ENCODE data around the gene IGF2.

IGF2 gene

DNA sequence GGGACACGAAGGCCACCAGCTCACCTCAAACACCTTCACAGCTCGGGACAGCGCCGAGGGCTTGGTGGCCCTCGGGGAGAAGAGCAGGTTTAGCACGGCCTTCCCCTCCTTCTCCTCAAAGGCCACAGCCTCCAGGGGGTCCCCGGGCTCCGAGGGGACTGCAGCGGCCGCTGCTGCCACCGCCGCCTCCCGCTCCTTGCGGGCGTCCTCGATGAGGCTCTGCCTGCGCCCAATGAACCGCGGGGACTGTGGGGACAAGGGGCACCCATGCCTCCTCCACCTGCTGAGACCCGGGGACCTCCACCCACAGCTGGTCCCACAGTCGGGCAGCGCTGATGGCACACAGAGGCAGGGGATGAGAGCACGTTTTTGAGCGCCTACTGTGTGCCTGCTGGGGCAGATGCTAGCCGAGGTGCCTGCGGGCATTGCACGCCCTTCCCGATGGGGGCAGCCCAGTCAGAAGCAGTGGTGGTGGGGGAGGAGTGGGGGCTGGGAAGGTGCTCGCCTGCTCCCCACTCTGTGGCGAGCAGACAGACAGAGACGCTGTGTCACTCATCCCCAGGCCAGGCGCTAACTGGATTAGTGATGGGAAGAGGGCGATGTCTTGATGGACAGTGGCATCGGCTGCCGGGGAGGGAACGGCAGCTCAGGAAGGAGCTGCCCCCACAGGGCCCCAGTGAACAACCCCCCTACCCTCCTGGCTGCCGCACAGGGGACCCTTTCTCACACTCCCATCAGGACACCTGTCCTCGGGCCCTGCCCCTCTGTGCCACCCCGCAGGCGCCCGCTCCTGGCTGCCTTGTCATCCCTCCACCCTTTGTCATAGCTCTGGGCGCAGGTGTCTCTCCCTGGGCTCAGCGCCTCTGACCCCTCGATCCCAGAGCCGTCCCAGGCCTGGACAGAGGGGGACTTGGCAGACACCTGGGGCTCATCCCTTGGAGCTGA is 30.7 kb upstream of the IGF2 start:
- no peak for DNase-seq (ENCODE audit: low spot score)

GRCh38 chr11:2169005-2169378 is 29.8 kb upstream of the IGF2 start:
- DNase-seq (ENCODE audit: low spot score) = no peak

GRCh38 chr11:2168286-2169004 is 29.3 kb upstream of the IGF2 start:
- DNase-seq (ENCODE audit: low spot score) = no peak

DNA sequence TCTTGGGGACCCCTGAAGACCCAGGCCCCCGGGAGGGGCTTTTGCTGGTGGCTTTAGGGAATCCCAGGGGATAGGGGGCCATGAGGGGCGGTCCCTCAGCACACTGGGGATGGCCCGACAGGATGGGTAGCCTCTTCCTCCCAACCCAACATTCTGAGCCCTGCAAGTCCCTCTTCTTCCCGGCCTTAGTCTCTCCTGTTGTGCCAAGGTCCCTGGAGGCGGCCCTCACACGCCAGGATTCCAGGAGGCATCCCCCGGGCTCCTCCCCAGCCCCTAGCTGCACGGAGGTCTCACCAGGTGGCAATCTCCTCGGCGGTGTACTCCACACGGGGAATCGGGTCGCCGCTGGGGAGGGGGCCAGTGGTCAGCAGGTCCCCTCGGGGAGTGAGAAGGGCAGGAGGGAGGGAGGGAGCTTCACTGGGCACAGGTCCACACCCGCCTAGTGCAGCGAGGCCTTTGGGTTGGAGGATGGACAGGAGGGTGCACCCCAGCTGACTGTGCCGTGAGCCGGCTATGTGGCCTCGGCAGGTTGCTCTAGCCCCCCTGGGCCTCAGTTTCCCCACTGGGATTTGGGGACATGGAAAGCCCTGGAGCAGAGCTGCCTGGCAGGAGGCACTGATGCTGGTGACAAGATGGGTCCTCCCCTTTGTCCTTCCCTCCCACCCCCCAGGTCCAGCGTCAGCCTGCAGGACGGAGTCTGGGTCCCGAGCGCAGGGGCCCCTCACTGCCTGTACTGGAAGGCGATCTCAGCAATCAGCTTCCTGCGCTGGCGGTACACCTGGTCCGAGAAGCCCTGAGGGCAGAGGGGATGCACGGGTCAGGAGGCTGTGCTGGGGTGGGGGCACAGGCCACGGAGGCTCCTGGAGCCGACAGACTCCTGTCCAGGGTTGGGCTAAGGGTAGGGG is 28.2 kb upstream of the IGF2 start:
- DNase-seq (ENCODE audit: low spot score) = no peak

DNA sequence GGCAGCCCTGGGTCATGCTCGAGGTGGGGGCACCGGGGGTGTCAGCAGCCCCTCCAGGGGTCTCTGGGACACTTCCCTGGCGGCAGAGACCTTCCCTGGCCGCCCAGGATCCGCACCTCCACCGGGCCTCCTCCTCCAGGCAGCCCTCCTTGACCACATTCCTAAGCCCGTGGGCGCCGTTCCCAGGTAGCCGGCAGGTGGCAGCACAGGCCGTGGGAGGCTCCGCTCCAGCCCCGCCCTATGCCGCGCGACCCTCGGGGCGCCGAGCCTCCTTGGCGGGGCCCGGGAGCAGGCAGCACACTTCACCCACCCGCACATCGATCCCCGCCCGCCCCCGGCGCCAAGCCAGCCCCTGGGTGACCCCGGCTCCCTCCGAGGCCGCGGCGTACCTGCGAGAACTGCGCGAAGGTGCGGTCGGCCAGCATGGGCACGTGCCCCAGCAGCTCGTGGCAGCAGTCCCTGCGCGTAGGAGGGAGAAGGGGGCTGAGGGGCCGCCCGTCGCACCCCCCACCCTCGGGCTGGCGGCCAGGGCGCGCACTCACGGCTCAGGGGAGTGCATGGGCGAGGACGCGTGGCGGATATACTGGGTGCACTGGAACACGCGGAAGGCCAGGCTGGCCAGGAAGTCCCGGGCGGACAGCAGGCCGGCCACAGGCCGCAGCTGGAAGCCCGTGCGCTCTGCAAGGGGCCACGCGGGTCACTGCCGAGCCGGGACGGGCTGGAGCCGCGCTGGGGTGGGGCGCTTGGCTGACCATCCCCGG is 27.1 kb upstream of the IGF2 start:
- no peak for DNase-seq (ENCODE audit: low spot score)

DNA sequence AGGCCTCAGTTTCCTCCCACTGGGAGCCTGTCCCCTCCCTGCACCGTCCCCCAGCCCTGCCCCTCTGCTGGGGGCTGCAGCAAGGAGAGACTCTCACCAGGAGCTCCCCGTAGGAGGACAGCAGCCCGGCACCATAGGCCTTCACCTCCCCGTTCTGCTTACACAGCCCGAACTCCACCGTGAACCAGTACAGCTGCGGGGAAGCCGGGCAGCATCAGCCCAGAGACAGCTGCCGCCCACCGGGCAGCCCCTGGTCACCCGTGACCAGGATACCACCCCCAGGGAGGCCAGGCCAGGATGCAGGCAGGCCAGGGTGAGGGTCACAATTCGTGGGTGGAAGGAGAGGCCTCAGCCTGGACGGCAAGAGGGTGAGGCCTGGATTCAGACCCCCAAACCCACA is 26.4 kb upstream of the IGF2 start:
- no peak for DNase-seq (ENCODE audit: low spot score)

DNA sequence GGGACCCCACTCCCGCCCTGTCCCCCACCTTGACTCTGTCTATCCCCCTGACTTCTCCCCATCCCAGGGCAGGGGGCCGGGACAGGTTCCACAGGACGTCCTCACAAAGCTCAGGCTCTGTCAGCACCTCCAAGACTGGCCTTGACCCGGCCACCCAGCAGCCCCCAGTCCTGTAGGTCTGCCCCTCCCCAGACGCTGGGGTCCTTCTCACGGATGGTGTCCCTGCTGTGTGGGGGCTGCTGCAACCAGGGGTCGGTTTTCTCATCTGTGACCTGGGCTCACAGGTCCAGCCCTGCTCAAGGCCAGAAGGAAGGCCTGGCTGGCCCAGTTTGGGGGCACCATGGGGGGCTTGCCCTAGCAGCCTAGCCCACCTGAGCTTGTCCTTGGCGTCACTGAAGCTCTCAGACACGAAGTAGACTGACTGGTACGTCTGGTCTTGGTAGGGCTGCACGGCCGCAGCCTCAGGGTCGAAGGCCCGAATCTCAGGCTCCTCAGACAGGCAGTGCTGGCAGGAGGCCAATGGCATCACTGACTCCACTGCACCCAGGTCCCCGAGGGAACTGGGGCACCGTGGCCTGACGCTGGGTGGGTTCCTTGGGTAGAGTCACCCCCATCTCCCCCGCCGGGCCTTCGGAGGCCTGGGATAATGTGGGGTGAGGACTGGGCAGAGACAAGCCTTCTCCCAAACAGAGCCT is 25.8 kb upstream of the IGF2 start:
- DNase-seq (ENCODE audit: low spot score) = peak; percentile 51

DNA sequence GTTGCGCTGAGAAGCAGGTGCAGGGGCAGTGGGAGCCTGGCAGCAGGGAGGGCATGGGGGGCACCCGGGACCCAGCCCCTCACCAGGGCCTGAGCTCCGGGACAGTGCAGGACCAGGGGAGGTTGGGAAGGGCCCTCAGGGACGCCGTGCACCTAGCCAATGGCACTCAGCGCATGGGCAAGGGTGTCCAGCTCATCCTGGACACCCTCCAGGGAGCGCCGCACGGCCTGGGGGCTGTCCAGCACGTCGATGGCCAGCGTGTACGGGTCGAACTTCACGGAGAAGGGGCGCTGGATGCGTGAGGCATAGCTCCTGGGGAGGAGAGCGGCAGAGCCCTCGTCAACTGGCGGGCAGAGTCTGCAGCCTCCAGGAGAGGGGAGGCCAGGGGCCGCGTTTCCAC is 24.9 kb upstream of the IGF2 start:
- no peak for DNase-seq (ENCODE audit: low spot score)

- DNase-seq (ENCODE audit: low spot score) = no peak
Measured at GRCh38 chr11:2163428-2163978, 24.3 kb upstream of the IGF2 start.

- DNase-seq (ENCODE audit: low spot score) = no peak
Measured at GRCh38 chr11:2160736-2161259, 21.6 kb upstream of the IGF2 start, which contains the start of gene INS. Gene INS, minus strand, starts transcription at chr11:2161209. Its CDS starts 238 bp downstream, at chr11:2160971.

DNA sequence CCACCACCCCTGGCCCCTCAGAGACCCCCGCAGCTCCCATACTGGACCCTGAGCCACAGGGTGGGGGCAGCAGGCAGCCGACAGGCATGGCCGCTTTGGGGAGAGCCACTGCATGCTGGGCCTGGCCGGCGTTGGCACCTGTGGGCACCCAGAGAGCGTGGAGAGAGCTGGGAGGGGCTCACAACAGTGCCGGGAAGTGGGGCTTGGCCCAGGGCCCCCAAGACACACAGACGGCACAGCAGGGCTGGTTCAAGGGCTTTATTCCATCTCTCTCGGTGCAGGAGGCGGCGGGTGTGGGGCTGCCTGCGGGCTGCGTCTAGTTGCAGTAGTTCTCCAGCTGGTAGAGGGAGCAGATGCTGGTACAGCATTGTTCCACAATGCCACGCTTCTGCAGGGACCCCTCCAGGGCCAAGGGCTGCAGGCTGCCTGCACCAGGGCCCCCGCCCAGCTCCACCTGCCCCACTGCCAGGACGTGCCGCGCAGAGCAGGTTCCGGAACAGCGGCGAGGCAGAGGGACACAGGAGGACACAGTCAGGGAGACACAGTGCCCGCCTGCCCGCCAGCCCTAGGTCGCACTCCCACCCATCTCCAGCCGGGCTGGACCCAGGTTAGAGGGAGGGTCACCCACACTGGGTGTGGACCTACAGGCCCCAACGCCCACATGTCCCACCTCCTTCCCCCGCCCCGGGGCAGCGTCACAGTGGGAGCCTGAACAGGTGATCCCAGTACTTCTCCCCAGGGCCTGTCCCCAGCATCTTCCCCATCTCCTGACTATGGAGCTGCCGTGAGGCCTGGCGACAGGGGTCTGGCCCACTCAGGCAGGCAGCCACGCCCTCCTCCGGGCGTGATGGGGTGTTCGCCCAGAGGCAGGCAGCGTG is 20.6 kb upstream of the IGF2 start:
- no peak for DNase-seq (ENCODE audit: low spot score)

- no peak for DNase-seq (ENCODE audit: low spot score)
Measured at GRCh38 chr11:2158966-2159365, 19.8 kb upstream of the IGF2 start.

- DNase-seq (ENCODE audit: low spot score) = no peak
Measured at GRCh38 chr11:2158296-2158737, 19.1 kb upstream of the IGF2 start.

DNA sequence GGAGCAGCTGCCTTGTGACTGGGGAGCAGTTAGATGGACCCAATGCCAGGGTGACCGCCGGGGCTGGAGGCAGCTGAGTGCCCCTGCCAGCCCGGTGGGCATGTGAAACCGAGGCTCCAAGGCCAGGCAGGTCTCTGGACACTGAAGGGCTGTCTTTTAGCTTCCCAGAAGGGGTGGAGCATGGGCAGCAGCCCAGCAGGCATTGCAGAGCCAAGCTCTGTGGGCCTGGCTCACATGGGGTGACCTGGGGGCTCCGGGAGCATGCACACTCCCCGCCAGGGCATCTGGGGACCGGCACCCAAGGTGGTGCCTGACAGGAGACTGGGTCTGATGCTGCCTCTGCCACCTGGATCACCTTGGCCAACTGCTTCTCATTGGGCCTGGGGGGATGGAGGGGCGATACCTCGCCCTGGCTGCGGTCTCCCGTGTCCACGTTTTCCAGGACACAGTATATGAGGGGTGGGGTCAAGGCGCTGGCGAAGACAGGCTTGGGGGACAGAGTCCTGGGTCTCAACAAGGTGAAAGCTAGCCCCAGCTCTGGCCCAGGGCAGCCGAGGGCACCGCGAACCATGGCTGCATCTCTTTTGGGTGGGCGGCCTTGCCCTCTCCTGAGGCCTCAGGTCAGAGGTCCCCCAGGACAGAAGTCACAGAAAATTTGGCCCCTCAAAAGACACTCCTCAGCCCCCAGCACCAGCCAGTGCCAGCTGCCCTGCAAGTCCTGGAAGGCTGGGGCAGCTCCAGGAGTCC is 18.3 kb upstream of the IGF2 start:
- no peak for DNase-seq (ENCODE audit: low spot score)

DNA sequence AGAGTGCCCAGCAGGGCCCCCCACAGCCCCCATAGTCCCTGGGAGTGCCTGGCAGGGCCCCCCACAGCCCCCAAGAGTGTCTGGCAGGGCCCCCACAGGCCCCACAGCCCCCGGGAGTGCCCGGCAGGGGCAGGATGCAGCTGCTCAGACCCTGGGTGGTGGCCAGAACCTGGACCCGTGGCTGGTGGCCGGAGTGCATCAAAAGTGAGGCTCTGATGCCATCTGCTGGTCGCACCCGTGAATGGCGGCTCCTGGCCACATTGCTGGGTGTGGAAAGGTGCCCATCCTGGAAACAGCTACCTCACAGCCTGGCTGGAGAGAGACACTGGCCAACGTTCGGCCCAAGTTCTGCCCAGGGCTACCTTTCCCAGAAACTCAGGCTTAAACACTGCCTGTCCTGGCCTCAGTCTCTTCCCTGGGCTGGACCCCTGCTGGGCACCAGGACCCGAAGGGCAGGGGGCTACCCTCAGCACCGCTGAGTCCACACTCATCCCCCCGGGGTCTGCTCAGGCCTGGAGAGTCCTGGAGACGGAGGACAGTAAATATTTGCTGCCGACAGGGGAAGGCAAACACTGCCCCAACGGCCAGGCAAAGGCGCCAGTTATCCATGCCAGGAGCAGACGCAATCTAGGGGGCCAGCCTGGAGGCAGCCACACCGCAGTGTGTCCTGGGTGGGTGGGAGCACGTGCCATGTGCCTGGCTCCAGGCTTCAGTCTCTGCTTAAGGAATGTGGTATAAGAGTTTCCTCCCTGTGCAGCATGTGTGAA is 17.4 kb upstream of the IGF2 start:
- DNase-seq (ENCODE audit: low spot score) = peak; percentile 78

DNA sequence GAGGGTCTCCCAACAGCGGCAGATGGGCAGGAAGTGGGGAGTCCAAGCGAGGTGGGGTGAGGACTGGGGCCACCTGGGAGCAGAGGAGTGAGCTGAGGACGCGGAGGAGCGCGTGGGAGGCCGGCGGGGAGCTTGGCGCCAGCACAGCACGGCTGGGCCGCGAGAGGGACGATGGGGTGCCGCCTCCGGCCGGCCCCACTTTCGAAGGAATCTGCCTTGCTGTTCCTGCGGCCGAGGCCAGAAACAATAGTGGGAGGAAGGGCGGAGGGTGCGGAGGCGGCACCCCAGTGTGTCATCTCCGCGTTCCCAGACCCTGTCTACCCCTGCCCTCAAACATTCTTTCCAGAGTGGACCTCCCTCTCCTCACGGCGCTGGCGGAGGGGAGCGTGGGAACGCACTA is 16.3 kb upstream of the IGF2 start:
- DNase-seq (ENCODE audit: low spot score) = no peak

- no peak for DNase-seq (ENCODE audit: low spot score)
Measured at GRCh38 chr11:2154889-2155288, 15.7 kb upstream of the IGF2 start.

DNA sequence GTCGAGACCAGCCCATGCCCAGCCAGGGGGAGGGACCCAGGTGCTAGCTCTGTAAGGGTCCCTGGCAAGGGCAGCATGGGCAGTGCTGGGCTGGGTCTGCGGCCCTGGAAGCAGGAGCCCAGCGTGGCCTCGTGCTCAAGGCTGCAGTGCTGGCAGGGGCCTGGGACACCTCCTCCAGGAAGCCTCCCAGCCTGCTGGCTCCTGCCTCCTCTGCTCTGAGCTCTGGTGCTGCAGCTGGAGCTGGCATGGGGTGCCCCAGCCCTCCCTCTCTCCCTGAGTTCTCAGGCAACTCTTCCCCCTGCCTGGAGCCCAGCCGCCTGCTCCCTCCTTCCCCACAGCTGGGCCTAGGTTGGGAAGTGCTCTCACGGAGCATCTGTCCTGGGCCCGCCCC is 15.0 kb upstream of the IGF2 start:
- DNase-seq (ENCODE audit: low spot score) = no peak

Measured in NAMALWA (cell line).